ENCODE measurements around the gene PAFAH2.

GRCh38 chr1:25924454-25924853 is 73.4 kb downstream of the PAFAH2 start:
- TF ChIP-seq CTCF (IDR thresholded peaks at IDR 0.05) (no peak), POLR2A (IDR thresholded peaks at IDR 0.05) (no peak)

Measured in Peyer's patch (tissue), 4 donors.